Mesangial cell (primary cell): ENCODE data around the gene XK. TPM values are rescaled to one million over a fixed set of nuclear protein-coding genes. Genes with fewer than 3 reads are reported as not detected.

ENCODE experiments used
- total RNA-seq: library from RNA; depleted of rRNA; stranded (reverse); fragments of >200 nt; gene quantifications from 2 replicates; pipeline ENCODE4 v1.2.3, GENCODE V29; 2015

Gene XK, protein sequence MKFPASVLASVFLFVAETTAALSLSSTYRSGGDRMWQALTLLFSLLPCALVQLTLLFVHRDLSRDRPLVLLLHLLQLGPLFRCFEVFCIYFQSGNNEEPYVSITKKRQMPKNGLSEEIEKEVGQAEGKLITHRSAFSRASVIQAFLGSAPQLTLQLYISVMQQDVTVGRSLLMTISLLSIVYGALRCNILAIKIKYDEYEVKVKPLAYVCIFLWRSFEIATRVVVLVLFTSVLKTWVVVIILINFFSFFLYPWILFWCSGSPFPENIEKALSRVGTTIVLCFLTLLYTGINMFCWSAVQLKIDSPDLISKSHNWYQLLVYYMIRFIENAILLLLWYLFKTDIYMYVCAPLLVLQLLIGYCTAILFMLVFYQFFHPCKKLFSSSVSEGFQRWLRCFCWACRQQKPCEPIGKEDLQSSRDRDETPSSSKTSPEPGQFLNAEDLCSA
- total RNA-seq = 0.13 and 0.16 TPM in 2 replicates

GRCh38 chrX:37685381-37686359 is at the start of gene XK:
XK (plus strand) TSS chrX:37685791; CDS start chrX:37685962, 171 bp downstream.

DNA sequence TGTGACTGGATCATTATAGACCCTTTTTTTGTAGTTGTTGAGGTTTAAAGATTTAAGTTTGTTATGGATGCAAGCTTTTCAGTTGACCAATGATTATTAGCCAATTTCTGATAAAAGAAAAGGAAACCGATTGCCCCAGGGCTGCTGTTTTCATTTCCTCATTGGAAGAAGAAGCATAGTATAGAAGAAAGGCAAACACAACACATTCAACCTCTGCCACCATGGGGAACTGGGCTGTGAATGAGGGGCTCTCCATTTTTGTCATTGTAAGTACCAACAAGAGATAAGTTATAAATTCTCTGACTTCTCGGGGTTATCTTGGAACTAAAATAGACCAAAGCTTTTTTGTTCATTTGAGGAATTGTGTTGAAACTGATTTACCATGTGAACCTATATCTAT is 94.3 kb downstream of the XK start, which contains the start of gene CYBB:
CYBB (plus strand) TSS at position 203 of the 400 bp plus-strand sequence; CDS start at position 222, 19 bp downstream.

Other genes starting within 250 kb of the XK start
- gene LANCL3, start 114.1 kb upstream of the XK start, total RNA-seq = 0.13 and 0.16 TPM in 2 replicates
- gene CYBB, start 94.3 kb downstream of the XK start, total RNA-seq = not detected in 2 replicates
- gene DYNLT3, start 161.8 kb downstream of the XK start, total RNA-seq = 12.0 and 18.9 TPM in 2 replicates